Nephron progenitor cell (in vitro differentiated cells): Measurements from ENCODE around the gene TLR1.

Experiments
- DNase-seq: peaks from one replicate; pipeline ENCODE4 v3.0.0; 2021
- H3K27ac Mint-ChIP-seq: 2 replicates; pipeline ENCODE4 v1.8.0; 2021; ENCODE audit warnings: mild to moderate bottlenecking, moderate library complexity, mixed read lengths
- H3K27me3 Mint-ChIP-seq: 2 replicates; pipeline ENCODE4 v1.8.0; 2021; ENCODE audit warnings: mild to moderate bottlenecking, low read depth, mixed read lengths; ENCODE audit not compliant: poor library complexity
- H3K36me3 Mint-ChIP-seq: 2 replicates; pipeline ENCODE4 v1.8.0; 2021; ENCODE audit warnings: low read depth, mixed read lengths
- H3K4me1 Mint-ChIP-seq: 2 replicates; pipeline ENCODE4 v1.8.0; 2021; ENCODE audit warnings: mixed read lengths
- H3K4me3 Mint-ChIP-seq: 2 replicates; pipeline ENCODE4 v1.8.0; 2021; ENCODE audit warnings: mild to moderate bottlenecking, moderate library complexity, mixed read lengths
- H3K9me3 Mint-ChIP-seq: 2 replicates; pipeline ENCODE4 v1.8.0; 2021; ENCODE audit warnings: mild to moderate bottlenecking, moderate library complexity, mixed read lengths
- CTCF ChIP-seq: fragments of 200-600 bp; sonication (generic); IDR thresholded peaks from 2 replicates; pipeline ENCODE4 v1.5.0; 2021; ENCODE audit warnings: antibody characterized with exemption

Gene TLR1

GRCh38 chr4:38803833-38804653, 548 bp downstream of the TLR1 start:
- DNase-seq: no peak
- no peaks in the 10 kb centered on the region for H3K4me1 Mint-ChIP-seq
- H3K9me3 Mint-ChIP-seq: peaks cover 49% of the 10 kb centered on the region
- no peak overlapping the region for H3K4me3 Mint-ChIP-seq
- no peak for TF ChIP-seq CTCF
- H3K36me3 Mint-ChIP-seq: peaks cover 8% of the 10 kb centered on the region
- peaks cover 6% of the 10 kb centered on the region for H3K27me3 Mint-ChIP-seq
- no peak overlapping the region for H3K27ac Mint-ChIP-seq

GRCh38 chr4:38802561-38803355, 1.8 kb downstream of the TLR1 start:
- H3K36me3 Mint-ChIP-seq: peaks cover 8% of the 10 kb centered on the region
- peaks cover 51% of the 10 kb centered on the region for H3K9me3 Mint-ChIP-seq
- no peak for DNase-seq
- H3K4me3 Mint-ChIP-seq: no peak overlapping the region
- H3K4me1 Mint-ChIP-seq: no peaks in the 10 kb centered on the region
- peaks cover 8% of the 10 kb centered on the region for H3K27me3 Mint-ChIP-seq
- no peak overlapping the region for H3K27ac Mint-ChIP-seq
- TF ChIP-seq CTCF: no peak

GRCh38 chr4:38800961-38801450, 3.6 kb downstream of the TLR1 start:
- peaks cover 8% of the 10 kb centered on the region for H3K36me3 Mint-ChIP-seq
- DNase-seq: no peak
- peaks cover 8% of the 10 kb centered on the region for H3K27me3 Mint-ChIP-seq
- no peak overlapping the region for H3K4me3 Mint-ChIP-seq
- no peak for TF ChIP-seq CTCF
- peaks cover 46% of the 10 kb centered on the region for H3K9me3 Mint-ChIP-seq
- no peak overlapping the region for H3K27ac Mint-ChIP-seq
- H3K4me1 Mint-ChIP-seq: no peaks in the 10 kb centered on the region

- Mint-ChIP-seq H3K4me3 (no peak overlapping the region), H3K27ac (no peak overlapping the region)
- no peak for TF ChIP-seq CTCF
These were observed 4.2 kb downstream of the TLR1 start for GRCh38 chr4:38800366-38800765.

GRCh38 chr4:38795087-38795486, 9.5 kb downstream of the TLR1 start:
- H3K36me3 Mint-ChIP-seq: no peaks in the 10 kb centered on the region
- peaks cover 5% of the 10 kb centered on the region for H3K9me3 Mint-ChIP-seq
- DNase-seq: no peak
- no peak overlapping the region for H3K27ac Mint-ChIP-seq
- TF ChIP-seq CTCF: no peak
- peaks cover 8% of the 10 kb centered on the region for H3K27me3 Mint-ChIP-seq
- H3K4me1 Mint-ChIP-seq: no peaks in the 10 kb centered on the region
- H3K4me3 Mint-ChIP-seq: no peak overlapping the region

More at GRCh38 chr4:38800366-38800765, 4.2 kb downstream of the TLR1 start:
- Mint-ChIP-seq H3K36me3 (peaks cover 8% of the 10 kb centered on the region), H3K27me3 (peaks cover 8% of the 10 kb centered on the region), H3K9me3 (peaks cover 43% of the 10 kb centered on the region), H3K4me1 (no peaks in the 10 kb centered on the region)
- DNase-seq: no peak
